ENCODE data around the gene DMTF1.

The DMTF1 gene

DNA sequence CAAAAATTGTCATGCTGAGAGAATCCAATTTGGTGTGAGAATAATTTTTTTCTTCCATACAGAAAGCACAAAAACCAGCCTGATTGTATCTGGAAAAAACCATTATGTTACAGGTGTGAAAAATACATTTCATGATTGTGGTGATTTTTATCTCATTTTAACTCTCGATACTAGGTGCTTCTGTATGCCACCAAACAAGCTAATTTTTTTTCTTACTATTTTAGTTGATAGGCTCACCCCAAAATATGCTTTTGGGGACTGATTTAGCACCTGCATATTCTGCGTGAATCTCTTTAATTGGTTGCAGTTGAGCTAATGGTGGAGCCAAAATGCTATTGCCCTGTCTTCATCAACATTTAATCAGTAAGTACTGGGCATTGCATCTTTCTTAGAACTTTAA is 1.9 kb downstream of the DMTF1 start:
- no peak for DNase-seq (ENCODE audit: extremely low read depth, low read depth)
- TF ChIP-seq, protein P1, sequence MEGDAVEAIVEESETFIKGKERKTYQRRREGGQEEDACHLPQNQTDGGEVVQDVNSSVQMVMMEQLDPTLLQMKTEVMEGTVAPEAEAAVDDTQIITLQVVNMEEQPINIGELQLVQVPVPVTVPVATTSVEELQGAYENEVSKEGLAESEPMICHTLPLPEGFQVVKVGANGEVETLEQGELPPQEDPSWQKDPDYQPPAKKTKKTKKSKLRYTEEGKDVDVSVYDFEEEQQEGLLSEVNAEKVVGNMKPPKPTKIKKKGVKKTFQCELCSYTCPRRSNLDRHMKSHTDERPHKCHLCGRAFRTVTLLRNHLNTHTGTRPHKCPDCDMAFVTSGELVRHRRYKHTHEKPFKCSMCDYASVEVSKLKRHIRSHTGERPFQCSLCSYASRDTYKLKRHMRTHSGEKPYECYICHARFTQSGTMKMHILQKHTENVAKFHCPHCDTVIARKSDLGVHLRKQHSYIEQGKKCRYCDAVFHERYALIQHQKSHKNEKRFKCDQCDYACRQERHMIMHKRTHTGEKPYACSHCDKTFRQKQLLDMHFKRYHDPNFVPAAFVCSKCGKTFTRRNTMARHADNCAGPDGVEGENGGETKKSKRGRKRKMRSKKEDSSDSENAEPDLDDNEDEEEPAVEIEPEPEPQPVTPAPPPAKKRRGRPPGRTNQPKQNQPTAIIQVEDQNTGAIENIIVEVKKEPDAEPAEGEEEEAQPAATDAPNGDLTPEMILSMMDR (IDR thresholded peaks at IDR 0.05; ENCODE audit: low read depth, low read length, missing control alignments), result no peak
- peak overlapping the region; percentile 88 for H3K4me3 ChIP-seq (replicated peaks; ENCODE audit: low read depth, low read length)

DNA sequence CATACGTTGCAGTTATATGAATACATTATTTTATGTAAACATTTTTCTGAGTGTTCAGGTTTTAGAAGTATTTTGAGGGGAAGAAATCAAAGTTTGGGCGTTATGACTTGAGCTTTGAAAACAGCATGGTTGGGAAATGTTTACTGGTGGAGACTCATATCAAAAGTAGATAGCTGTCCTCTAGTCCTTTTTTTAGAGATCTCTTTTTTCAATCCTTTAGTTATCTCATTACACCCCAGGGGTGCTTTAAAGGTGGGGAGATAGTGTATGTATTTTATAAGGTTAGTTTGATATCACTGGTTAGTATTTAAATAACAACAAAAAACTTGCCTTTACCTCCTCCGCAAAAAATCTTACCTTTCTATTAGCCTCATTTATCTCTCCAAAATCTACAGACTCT is 2.3 kb downstream of the DMTF1 start:
- TF ChIP-seq, protein P1 (IDR thresholded peaks at IDR 0.05; ENCODE audit: low read depth, low read length, missing control alignments), result no peak
- DNase-seq (ENCODE audit: extremely low read depth, low read depth), result no peak
- peak overlapping the region; percentile 88 for H3K4me3 ChIP-seq (replicated peaks; ENCODE audit: low read depth, low read length)

DNA sequence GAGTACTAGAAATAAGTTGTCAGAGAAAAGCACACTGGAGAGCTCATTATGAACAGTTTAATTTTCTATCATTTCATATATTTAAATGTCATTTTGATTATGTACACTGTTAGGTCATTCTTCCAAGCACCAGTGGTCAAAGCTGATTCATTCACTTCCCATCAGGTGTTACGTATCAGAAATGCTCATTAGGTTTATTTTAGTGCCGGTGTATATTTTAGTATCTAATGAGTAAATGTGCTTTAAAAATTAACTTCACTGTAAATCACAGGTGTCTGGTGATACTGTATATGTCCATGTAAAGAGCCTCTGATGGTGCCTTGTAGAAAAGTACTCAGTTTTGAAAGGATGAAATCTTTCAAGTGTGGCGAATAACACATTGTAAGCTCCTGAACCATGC is 3.5 kb downstream of the DMTF1 start:
- no peak overlapping the region; the same call in 1 of the 2 replicates for H3K4me3 ChIP-seq (replicated peaks; ENCODE audit: low read depth, low read length)
- TF ChIP-seq, protein P1 (IDR thresholded peaks at IDR 0.05; ENCODE audit: low read depth, low read length, missing control alignments), result no peak
- no peak for DNase-seq (ENCODE audit: extremely low read depth, low read depth)

DNA sequence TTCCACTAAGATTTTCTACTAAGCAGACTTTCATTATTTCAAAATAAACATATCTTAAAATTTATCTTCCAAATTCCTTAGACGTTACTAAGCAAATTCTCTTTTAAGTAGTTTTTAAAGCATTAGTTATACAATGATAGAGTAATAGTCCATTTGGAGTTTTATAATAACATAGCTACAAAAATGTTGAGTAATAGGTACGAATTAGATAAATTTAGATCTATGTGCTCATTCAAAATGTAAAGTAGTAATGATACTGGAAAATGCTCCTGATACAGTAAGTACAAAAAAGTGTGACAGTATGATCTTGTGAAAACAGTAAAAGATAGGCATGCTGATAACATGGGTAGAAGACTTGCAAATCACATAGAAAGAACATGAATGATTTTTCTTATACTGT is 4.5 kb downstream of the DMTF1 start:
- H3K4me3 ChIP-seq (replicated peaks; ENCODE audit: low read depth, low read length), result no peak overlapping the region
- TF ChIP-seq, protein P1 (IDR thresholded peaks at IDR 0.05; ENCODE audit: low read depth, low read length, missing control alignments), result no peak
- no peak for DNase-seq (ENCODE audit: extremely low read depth, low read depth)

DNA sequence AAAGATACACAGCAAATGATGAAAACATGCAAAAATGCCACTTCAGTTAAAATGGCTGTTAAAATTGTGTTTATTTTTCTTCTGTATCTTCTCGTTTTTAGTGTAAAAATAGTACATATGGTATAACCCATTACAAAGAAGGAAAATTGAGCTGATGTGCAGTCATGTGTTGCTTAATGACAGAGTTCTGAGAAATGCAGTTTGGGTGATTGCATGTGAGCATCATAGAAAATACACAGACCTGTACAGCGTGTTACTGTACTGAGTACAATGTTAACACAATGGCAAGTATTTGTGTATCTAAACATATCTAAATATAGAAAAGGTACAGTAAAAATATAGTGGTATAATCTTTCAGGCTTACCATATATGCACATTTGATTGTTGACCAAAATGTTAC is 7.3 kb downstream of the DMTF1 start:
- no peak overlapping the region for H3K4me3 ChIP-seq (replicated peaks; ENCODE audit: low read depth, low read length)

DNA sequence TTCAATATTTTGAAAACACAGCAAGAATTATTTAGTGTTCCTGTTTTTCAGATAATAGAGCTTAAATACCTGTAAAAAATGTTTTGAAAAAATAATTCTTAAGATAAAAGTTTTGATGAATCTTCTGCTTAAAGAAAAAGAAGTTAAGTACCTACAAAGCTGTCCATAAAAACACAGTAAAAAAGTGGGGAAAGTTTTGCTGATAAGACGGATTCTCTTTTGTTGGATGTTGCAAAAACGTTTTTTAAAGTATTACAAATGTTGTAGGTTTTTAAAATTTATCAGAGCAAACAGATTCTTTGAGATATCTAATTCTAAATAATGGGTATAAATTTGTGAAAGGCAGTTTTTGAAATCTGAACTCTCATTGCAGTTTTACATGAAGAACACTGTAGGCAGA is 12.2 kb downstream of the DMTF1 start:
- no peak overlapping the region for H3K4me3 ChIP-seq (replicated peaks; ENCODE audit: low read depth, low read length)
- no peak for DNase-seq (ENCODE audit: extremely low read depth, low read depth)
- TF ChIP-seq, protein P1 (IDR thresholded peaks at IDR 0.05; ENCODE audit: low read depth, low read length, missing control alignments), result no peak

More for the DNA sequence above, 7.3 kb downstream of the DMTF1 start:
- no peak for DNase-seq (ENCODE audit: extremely low read depth, low read depth)
- TF ChIP-seq, protein P1 (IDR thresholded peaks at IDR 0.05; ENCODE audit: low read depth, low read length, missing control alignments), result no peak

DNA sequence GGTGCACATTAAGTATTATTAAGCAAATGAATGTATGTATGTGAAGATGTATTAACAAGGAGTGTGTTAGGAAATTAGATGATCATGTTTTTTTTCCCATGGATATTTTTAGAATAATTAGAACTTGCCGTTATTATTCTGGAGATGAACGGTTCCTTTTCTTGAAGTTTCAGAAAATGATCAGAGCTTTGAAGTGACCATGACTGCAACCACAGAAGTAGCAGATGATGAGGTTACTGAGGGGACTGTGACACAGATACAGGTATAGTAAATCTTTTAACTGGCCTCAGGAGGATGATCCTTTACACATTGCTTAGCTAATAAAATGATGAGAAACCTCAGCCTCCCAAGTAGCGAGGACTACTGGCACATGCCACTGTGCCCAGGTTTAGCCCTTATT is 18.6 kb downstream of the DMTF1 start:
- no peak for DNase-seq (ENCODE audit: extremely low read depth, low read depth)
- no peak overlapping the region for H3K4me3 ChIP-seq (replicated peaks; ENCODE audit: low read depth, low read length)
- TF ChIP-seq, protein P1 (IDR thresholded peaks at IDR 0.05; ENCODE audit: low read depth, low read length, missing control alignments), result no peak

All from HFF-Myc (cell line).